ENCODE results near the gene TUT1. TPM values are rescaled to one million over a fixed set of nuclear protein-coding genes. Genes with fewer than 3 reads are reported as not detected.

The TUT1 gene
- total RNA-seq, 2 experiments from 2014 or later = 22.5 to 38.2 TPM

DNA sequence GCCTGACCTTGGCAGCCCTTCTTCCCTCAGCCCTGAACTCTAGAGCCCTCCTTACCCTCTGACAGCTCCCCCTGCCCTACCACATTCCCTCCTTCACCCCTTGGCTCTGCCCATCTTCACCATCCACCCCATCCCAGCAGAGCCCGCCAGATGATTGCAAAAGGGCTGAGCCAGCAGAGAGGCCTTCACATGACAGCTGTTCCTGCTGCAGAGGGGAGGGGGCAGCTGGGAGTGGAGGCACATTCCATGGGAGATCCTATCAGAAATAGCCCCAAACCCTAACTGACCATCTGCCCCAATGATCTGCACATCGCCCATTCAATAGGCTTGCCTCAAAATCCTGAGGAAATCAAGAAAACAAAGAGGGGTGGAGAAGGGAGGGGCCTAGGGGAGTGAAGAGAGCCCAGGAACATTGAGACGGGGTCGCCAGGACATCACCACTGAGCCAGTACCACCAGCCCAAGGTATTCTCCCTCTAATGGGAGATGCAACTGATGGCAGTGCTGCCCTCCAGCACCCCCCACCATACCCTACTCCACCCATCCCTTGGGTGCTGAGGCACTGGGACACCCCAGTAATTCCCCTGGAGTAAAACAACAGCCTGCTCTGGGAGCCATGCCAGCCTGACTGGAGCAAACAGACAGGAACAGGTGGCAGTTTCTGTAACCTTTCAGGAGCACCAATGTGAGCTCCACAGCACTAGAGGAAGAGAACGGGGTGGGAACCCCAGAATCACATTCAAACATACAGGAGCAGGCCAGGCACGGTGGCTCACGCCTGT lies 36.7 kb downstream of the TUT1 start:
- intact Hi-C loops (cut with micrococcal nuclease; ENCODE audit: unreplicated experiment) = no loop called here
- H3K4me3 ChIP-seq (ENCODE audit: low read depth, low read length, poor library complexity, severe bottlenecking) = no peak overlapping the region
- CTCF ChIA-PET (ENCODE audit: unreplicated experiment) = no interaction called here

DNA sequence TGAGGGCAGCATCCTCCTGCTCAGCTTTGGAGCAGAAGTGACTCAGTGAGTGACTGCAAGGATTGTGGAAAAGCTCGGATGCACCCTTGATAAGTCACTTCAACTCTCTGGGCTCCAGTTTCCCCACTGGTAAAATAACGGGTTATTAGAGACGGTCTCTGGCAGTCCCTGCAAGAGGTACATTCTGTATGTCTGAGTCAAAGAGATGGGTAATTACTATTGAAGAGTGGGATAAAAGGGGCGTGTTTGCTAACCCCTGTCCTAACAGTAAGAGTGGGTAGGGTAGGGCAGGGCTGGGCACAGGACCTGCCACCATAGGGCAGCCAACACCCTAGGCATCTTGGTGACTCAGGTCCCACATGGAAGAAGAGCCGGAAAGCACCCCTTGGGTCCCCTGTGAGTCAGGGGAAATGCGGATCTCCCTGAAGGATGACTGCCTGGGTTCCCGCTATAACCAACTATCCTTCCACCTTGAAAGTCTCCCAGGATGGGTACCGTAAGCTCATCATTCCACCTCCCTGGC lies 37.4 kb downstream of the TUT1 start:
- no TSS peak for BruUV-seq (replicated peaks)
- H3K79me2 ChIP-seq (ENCODE audit: insufficient read depth, low read depth, low read length) = no peaks in the 10 kb centered on the region
- no peak for TF ChIP-seq EZH2phosphoT487 (IDR thresholded peaks at IDR 0.05; ENCODE audit: borderline replicate concordance, low read depth, low read length)
- no peak for TF ChIP-seq CTCF (conservative IDR thresholded peaks at IDR 0.05; ENCODE audit: low read length)
- H3K36me3 ChIP-seq (ENCODE audit: insufficient read depth, low read length) = peaks cover 55% of the 10 kb centered on the region
- H2AFZ ChIP-seq (ENCODE audit: low read length) = no peak overlapping the region
- intact Hi-C loops (cut with micrococcal nuclease; ENCODE audit: unreplicated experiment) = no loop called here
- no peak overlapping the region for H3K4me3 ChIP-seq (ENCODE audit: low read depth, low read length, poor library complexity, severe bottlenecking)
- no peaks in the 10 kb centered on the region for H3K9me2 ChIP-seq (ENCODE audit: insufficient read depth, low read length)
- POLR2A ChIA-PET = interaction anchor here (0.6 kb wide), 1 partner anchor 435 kb away, joined by 3 read pairs; no protein-coding TSS in a partner anchor
- H4K20me1 ChIP-seq (ENCODE audit: insufficient read depth, low read length) = no peaks in the 10 kb centered on the region
- no peaks in the 10 kb centered on the region for H3K9me3 ChIP-seq (ENCODE audit: low read length)
- DNase-seq (ENCODE audit: low spot score) = no peak
- no peak overlapping the region for H3K4me2 ChIP-seq (ENCODE audit: low read length)
- CTCF ChIA-PET (ENCODE audit: unreplicated experiment) = no interaction called here
- H3K4me1 ChIP-seq (ENCODE audit: insufficient read depth, low read length, poor library complexity, severe bottlenecking) = peaks cover 42% of the 10 kb centered on the region
- H3K27ac ChIP-seq (ENCODE audit: low read depth, low read length, poor library complexity, severe bottlenecking) = no peak overlapping the region

More for the DNA sequence above, 36.7 kb downstream of the TUT1 start:
- H2AFZ ChIP-seq (ENCODE audit: low read length) = no peak overlapping the region
- H3K79me2 ChIP-seq (ENCODE audit: insufficient read depth, low read depth, low read length) = no peaks in the 10 kb centered on the region
- no peaks in the 10 kb centered on the region for H3K9me3 ChIP-seq (ENCODE audit: low read length)
- H4K20me1 ChIP-seq (ENCODE audit: insufficient read depth, low read length) = no peaks in the 10 kb centered on the region
- H3K36me3 ChIP-seq (ENCODE audit: insufficient read depth, low read length) = peaks cover 62% of the 10 kb centered on the region
- no peak overlapping the region for H3K4me2 ChIP-seq (ENCODE audit: low read length)
- TF ChIP-seq EZH2phosphoT487 (IDR thresholded peaks at IDR 0.05; ENCODE audit: borderline replicate concordance, low read depth, low read length) (no peak), CTCF (conservative IDR thresholded peaks at IDR 0.05; ENCODE audit: low read length) (no peak)
- no peaks in the 10 kb centered on the region for H3K9me2 ChIP-seq (ENCODE audit: insufficient read depth, low read length)
- POLR2A ChIA-PET = interaction anchor here (1.0 to 1.2 kb wide), 2 partner anchors 12 to 37 kb away, joined by 3 to 4 read pairs; partner anchors contain the start of gene TUT1
- H3K27ac ChIP-seq (ENCODE audit: low read depth, low read length, poor library complexity, severe bottlenecking) = no peak overlapping the region
- no TSS peak for BruUV-seq (replicated peaks)
- peaks cover 42% of the 10 kb centered on the region for H3K4me1 ChIP-seq (ENCODE audit: insufficient read depth, low read length, poor library complexity, severe bottlenecking)
- no peak for DNase-seq (ENCODE audit: low spot score)

All from OCI-LY7 (cell line).